HG03521 (cell line): Measurements from ENCODE around the gene GOLGA7B.

ENCODE experiments used
- ATAC-seq: cut with Tn5 transposase; IDR thresholded peaks from one replicate; pipeline ENCODE4 v1.9.1; 2021; ENCODE audit warnings: mild to moderate bottlenecking, moderate library complexity; ENCODE audit not compliant: unreplicated experiment

GOLGA7B gene

DNA sequence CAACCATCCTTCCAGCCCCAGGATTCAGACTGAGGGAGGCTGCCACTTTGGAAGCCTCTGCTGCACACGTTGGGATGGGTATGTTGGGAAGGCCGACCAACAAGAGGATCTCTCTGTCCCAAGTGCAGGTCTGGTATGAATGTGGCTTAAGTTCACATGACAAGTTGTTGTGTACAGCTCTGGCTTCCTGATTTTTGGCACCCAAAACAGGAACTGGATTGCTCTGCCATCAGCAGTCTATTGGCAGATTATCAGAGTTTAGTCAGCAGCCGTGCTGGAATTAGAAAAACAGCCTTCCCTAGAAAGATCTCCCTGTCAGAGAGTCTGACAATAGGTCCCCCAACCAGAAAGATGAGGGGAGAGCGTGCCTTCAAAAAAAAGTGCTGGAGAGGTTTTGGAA, 66.9 kb downstream of the GOLGA7B start:
- no peak for ATAC-seq

DNA sequence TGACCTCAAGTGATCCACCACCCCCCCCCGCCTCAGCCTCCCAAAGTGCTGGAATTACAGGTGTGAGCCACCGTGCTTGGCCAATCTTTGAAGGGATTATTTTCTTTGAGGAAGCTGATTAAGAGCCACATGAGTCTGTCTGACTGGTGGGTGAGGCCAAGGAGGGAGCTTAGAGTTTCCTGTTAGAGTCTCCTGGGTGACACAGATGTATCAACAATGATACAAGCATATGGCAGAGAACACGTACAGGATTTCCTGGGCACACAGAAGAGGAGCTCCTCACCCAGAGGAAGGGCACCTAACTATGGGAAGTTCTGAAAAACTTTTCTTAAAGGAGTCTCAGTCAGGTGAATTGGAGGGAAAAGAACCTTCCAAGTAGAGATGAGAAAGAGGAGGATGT, 69.4 kb downstream of the GOLGA7B start:
- no peak for ATAC-seq

DNA sequence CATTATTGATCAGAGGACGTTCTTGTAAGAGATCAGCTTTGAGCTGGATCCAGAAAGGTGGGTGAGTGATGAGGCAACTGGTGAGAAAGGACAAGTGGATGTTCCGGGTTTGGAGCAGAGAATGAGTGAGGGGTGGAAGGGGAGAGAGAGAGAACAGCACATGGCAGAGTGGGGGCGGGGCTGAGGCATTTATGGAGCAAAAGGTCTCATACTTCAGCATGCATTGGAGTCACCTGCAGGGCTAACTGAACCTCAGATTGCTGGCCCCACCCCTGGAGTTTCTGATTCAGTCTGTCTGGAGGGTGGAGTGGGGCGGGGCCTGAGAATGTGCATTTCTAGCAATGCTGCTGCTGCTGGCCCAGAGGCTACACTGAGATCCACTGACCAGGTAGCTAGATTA, 71.2 kb downstream of the GOLGA7B start:
- no peak for ATAC-seq
